GM19463 (cell line): Measurements from ENCODE around the gene TIRAP.

Experiments
- ATAC-seq: cut with Tn5 transposase; IDR thresholded peaks from one replicate; pipeline ENCODE4 v1.9.1; 2021; ENCODE audit warnings: mild to moderate bottlenecking, moderate library complexity; ENCODE audit not compliant: unreplicated experiment

TIRAP gene

DNA sequence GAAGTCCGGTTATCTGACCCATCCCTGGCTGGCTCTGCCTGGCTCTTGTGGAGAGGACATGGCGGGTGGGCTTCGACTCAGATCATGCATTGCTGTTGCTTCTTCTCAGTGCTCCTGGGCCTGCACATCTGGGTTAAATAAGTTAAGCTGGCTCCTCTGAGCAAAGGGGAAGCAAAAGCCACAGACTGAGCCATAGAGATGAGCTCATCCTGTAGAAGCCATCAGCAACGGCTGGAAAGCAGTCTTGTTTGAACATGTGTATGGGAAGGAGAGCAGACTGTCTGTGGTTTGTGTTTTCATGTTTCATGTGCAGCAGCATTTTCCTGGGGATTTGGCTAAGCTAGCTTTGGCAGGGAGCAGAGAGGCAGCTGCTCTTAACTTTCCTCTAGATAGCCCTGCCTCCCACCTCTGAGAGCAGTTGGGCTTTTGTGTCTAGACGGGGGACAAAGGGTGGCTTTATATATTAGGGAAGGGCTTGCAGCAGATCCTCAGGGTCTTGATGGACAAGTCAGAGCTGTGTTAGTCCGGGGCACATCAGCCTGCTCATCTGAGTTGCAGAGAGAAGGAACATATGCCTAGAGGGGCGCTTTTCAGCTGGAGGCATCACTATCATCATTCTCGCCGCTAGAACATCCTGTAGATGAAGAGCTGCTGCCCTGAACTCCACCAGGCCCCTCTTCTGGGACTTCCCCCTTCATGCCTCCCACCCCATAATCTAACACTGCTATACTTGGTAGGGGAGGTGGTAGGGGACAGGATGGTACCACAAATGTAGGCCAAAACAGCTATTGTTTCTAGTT lies 35.9 kb downstream of the TIRAP start:
- peak; percentile 93 for ATAC-seq

GRCh38 chr11:126319374-126319740 lies 36.5 kb downstream of the TIRAP start:
- ATAC-seq, result no peak

GRCh38 chr11:126322996-126323395 lies 40.1 kb downstream of the TIRAP start:
- ATAC-seq, result no peak

DNA sequence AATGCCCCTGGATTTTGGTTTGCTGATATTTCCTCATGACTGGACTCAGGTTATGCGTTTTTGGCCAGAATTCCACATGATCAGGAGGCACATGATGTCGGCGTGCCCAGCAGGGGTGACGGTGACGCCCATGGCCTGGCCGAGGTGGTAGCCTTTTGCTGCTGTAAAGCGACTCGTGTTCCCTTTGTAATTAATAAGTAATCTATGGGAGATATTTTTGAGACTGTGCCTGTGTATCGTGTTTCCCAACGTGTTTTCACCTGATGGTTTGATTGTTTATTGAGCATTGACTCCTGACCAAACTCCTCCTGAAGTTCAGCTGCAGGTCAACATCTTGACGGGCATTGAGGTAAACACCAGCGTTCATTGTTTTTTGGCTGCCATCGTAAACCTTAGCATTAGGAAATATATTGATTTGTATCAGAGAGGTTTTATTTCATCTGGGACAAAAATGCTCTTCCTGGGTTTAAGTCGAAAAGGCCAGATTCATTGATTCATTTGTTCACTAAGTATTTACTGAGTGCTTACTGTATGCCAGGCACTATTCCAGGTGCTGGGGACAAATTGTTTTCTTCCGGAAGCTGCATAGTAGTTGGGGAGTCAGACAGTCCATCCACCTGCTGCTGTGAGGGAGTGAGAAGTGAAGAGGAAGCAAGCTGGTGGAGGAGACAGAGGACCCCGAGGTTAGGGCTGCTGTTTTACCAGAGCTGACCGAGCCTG lies 44.5 kb downstream of the TIRAP start:
- no peak for ATAC-seq

DNA sequence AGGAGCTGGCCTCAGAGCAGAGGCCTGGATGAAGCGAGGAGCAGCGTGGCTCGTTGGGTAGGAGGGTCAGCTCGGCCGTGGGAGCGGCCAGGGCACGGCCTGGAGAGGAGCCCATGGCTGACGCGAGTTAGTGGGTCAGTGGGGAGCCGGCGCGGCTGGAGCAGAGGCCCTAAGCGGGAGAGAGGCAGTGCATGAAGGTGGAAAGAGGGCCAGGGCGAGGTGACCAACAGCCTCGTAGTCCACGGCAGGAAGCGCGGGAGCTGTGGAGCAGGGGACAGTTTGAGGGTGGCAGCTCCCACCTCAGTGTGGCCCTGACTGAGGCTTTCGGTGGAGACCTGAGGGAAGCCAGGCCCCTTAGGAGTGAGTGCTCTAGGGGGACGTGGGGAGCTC lies 45.1 kb downstream of the TIRAP start:
- ATAC-seq, result no peak

- ATAC-seq, result no peak
These were observed 45.6 kb downstream of the TIRAP start for GRCh38 chr11:126328444-126328843.

DNA sequence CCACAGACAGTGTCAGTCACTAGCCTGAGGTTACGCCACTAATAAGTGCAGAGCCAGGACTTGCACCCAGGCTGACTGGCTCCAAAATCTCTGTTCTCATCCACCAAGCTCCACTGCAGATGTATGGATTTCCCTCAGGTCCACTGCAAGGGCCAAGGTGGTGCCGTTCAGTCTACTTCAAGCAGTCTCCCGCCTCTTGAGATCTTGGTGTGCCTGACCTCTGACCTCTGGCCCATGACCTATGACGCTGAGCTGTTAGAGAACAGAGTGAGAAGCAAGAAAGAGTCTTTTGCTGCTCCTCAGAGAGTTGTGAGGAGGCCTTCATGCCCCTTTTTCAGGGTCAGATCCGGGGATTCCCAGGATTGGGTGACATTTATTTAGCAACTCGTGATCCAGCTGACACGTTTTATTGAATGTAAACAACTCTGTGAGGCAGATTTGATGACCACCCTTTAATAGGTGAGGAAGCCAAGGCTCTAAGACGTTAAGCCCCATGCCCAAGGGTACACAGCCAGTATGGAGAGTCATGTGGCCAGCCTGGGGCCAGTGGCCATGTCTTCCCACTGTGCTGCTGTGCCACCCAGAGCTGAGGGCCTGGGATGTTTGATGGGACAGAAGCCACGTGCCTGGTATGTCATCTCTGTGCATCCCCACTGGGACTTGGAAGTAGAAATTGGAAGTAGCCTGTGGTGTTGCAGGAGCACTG lies 46.2 kb downstream of the TIRAP start:
- ATAC-seq, result no peak

GRCh38 chr11:126329644-126330211 lies 46.8 kb downstream of the TIRAP start:
- no peak for ATAC-seq

DNA sequence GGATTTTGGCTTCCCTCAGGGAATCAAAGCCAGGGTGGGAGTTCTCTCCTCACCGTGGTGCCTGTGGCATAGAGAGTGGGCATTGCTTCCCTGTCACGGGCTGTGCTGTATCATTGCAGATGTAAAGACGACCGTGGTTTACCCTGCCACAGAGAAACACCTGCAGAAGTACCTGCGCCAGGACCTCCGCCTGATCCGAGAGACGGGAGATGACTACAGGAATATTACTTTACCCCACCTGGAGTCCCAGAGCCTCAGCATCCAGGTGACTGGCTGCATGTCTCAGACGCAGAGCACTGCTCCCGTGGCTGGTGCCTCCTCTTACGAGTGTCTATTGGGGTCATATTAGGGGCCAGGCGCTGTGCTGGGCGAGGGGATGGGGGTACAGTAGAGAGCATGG lies 48.4 kb downstream of the TIRAP start:
- ATAC-seq, result no peak

DNA sequence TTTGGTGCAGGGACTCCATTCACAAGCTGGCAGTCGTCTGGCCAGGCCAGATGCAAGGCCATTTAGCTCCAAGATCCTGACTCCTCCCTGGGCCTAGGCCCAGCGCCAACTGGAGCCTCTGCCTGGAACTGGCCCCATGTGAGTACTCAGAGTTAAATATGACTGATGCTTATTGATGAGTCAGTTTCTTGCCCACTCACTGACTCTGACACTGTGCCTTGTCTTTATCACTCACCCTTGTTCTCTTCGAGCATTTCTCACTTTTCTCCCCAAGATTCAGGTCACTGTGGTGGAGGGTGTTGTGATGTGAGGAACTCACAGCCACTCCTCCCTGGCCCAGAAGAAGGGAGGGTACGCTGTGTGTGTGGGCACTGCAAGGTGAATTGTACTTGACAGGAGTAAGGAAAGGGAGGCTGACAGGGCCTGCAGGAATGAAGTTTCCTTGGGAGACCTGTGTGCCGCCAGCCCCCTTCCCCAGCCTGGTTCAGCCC lies 49.4 kb downstream of the TIRAP start:
- no peak for ATAC-seq

- no peak for ATAC-seq
These were observed 50.2 kb downstream of the TIRAP start for GRCh38 chr11:126333142-126333541.

- no peak for ATAC-seq
These were observed 52.0 kb downstream of the TIRAP start for GRCh38 chr11:126334659-126335462.

DNA sequence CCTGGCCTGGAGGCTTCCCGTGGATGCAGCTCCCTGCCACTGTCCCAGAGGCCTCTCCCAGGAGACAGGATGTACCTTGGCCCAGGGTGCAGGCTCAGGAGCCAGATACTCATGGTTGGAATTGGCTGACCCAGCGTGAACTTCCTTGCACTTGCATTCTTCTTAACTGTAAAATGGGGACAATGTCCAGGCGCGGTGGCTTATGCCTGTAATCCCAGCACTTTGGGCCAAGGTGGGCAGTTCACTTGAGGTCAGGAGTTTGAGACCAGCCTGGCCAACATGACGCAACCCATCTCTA lies 52.5 kb downstream of the TIRAP start:
- no peak for ATAC-seq

GRCh38 chr11:126336138-126336541 lies 53.2 kb downstream of the TIRAP start:
- no peak for ATAC-seq

- no peak for ATAC-seq
These were observed 53.8 kb downstream of the TIRAP start for GRCh38 chr11:126336671-126337101.

DNA sequence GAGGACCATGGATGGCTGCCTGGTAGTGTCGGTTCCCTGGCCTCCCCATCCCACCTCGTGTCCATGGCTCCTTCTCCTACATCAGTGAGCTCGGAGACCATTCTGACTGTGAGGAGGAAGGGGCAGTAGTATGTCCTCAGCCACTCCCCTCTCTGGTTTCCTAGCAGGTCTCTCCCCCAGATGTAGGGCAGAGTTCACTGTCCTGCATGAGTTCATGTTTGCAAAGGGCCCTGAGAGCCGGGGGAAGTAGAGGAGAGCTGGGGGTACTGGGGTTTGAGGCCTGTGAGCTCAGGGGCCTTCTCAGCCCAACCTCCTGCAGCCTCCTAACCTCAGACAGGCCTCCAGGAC lies 54.2 kb downstream of the TIRAP start:
- ATAC-seq, result no peak

DNA sequence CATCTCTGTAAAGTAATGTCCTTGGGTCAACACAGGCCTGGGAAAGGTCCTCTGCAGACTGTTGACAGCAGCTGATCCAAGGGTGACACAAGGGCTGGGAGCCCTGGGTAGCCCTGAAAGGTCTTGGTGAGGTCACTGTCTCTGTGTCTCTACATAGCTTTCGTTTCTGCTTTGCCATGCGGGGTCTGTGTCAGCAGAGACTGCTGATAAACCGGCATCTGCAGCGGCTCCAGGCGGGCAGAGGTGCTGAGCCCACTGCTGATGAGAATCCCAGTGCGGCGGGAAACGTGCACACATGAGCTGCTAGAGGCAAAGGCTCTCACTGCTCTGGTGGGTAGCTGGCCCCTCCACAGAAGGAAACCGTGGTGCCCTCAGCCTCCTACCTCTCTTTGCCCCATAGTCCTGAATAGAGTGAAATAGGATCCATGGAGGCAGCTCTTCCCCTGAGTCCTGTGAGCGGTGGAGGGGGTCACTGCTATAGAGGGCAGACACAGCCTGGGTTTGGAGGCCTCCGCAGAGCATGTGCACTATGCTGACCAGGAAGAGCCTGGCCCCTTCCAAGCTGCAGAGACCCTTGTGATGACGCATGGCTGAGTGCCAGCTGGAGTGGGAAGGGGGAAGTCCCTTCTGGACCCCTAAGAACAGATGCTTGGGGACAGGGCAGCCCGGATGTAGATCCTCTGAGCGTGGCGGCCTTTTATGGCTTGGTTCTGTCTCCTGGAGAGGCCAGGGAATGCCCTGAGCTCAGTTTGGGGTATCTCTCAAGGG lies 54.8 kb downstream of the TIRAP start:
- no peak for ATAC-seq

DNA sequence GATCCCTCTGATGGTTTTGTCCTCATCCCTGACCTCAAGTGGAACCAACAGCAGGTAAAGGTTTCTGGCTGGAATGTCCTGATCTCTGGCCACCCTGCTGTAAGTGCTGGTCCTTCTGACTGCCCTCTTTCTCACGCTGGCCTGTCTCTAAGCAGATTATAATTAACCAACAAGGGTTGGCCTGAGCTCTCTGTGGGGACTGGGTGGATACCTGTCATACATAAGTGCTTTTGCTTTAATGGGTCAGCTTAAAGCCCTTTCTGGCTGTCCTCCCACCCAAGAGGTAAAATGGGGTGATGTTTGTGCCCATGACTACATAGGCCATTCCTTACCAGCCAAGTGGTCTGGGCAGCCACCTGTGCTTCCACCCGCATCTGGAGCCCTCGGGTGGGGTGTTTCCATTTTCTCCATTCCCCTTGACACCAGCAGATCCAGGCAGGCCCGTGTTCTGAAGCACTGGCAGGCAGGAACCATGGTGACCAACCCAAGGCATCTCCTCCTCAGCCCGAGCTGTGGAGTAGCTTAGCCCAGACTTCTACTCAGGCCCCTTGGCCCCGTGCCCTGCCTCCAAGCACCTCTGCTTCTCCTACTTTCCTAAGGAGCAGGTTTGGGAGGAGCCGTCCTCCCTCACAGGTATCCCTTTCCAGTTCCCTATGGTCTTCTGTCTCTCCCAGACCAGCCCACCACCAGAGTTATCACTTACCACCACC lies 55.6 kb downstream of the TIRAP start:
- no peak for ATAC-seq

- ATAC-seq, result no peak
These were observed 56.4 kb downstream of the TIRAP start for GRCh38 chr11:126339073-126339862.
